PFSK-1 (cell line): ENCODE measurements around the gene ATP6V1F.

Experiments used
- FOXP2 ChIP-seq: optimal IDR thresholded peaks from 2 replicates; pipeline ENCODE3; 2011; ENCODE audit warnings: borderline replicate concordance, control low read depth, inconsistent platforms; ENCODE audit not compliant: insufficient read depth; ENCODE audit errors: extremely low read length, extremely low read depth
- POLR2AphosphoS5 ChIP-seq: IDR thresholded peaks from 2 replicates; pipeline ENCODE4 v1.6.1; 2012; ENCODE audit warnings: low read depth, mild to moderate bottlenecking, control low read depth, low read length, moderate library complexity
- REST ChIP-seq, 2 experiments: IDR thresholded peaks; 2 replicates each; pipeline versions ENCODE4 v1.6.1 to v1.8.0; 2011 to 2012; ENCODE audit warnings: low read depth in 2 of 2, low read length in 2 of 2, control low read depth in 1 of 2, inconsistent platforms in 1 of 2, mild to moderate bottlenecking in 1 of 2, moderate library complexity in 1 of 2; ENCODE audit not compliant: insufficient read depth in 1 of 2
- SIN3A ChIP-seq: IDR thresholded peaks from 2 replicates; pipeline ENCODE4 v1.6.1; 2012; ENCODE audit warnings: mild to moderate bottlenecking, low read length, moderate library complexity, borderline replicate concordance; ENCODE audit not compliant: insufficient read depth
- TAF1 ChIP-seq: IDR thresholded peaks from 2 replicates; pipeline ENCODE4 v1.6.1; 2012; ENCODE audit warnings: low read length, control low read depth, borderline replicate concordance; ENCODE audit not compliant: insufficient read depth

Gene ATP6V1F

GRCh38 chr7:128872394-128872824 is 9.8 kb downstream of the ATP6V1F start:
- TF ChIP-seq REST (IDR thresholded peaks at IDR 0.05; ENCODE audit: insufficient read depth in 1 of 2, low read depth in 2 of 2, low read length in 2 of 2) = no peak
- no peak for TF ChIP-seq POLR2AphosphoS5
- TF ChIP-seq SIN3A = no peak
- no peak for TF ChIP-seq TAF1
- no peak for TF ChIP-seq FOXP2

GRCh38 chr7:128873234-128873633 is 10.6 kb downstream of the ATP6V1F start:
- TF ChIP-seq REST (IDR thresholded peaks at IDR 0.05; ENCODE audit: insufficient read depth in 1 of 2, low read depth in 2 of 2, low read length in 2 of 2) (no peak), SIN3A (no peak), POLR2AphosphoS5 (no peak), FOXP2 (no peak), TAF1 (no peak)

- TF ChIP-seq SIN3A = no peak
- TF ChIP-seq REST (IDR thresholded peaks at IDR 0.05; ENCODE audit: insufficient read depth in 1 of 2, low read depth in 2 of 2, low read length in 2 of 2) = no peak
- TF ChIP-seq POLR2AphosphoS5 = no peak
- no peak for TF ChIP-seq FOXP2
- no peak for TF ChIP-seq TAF1
These were observed 11.7 kb downstream of the ATP6V1F start for GRCh38 chr7:128874140-128875031.

GRCh38 chr7:128875523-128875948 is 12.9 kb downstream of the ATP6V1F start:
- TF ChIP-seq REST (IDR thresholded peaks at IDR 0.05; ENCODE audit: insufficient read depth in 1 of 2, low read depth in 2 of 2, low read length in 2 of 2) (no peak), POLR2AphosphoS5 (no peak), SIN3A (no peak), TAF1 (no peak), FOXP2 (no peak)
